WTC11 (cell line): ENCODE results near the gene NLGN1. TPM values are rescaled to one million over a fixed set of nuclear protein-coding genes. Genes with fewer than 3 reads are reported as not detected.

Experiments
- ATAC-seq: fragments of 200-7000 bp; cut with Tn5 transposase; 2 replicates; pipeline ENCODE4 v1.10.0; 2021; ENCODE audit warnings: mild to moderate bottlenecking, moderate library complexity
- CTCF ChIA-PET: fragments of 300-600 bp; sonication (Branson Sonifier 250); formaldehyde crosslinking; loops from one replicate; lab custom pipeline; 2021; ENCODE audit warnings: antibody characterized with exemption; lab: Charles Lee
- POLR2A ChIA-PET: fragments of 350-600 bp; sonication (Branson Sonifier 250); formaldehyde crosslinking; loops from one replicate; lab custom pipeline; 2021; ENCODE audit warnings: antibody characterized with exemption; lab: Charles Lee
- DNase-seq: peaks from one replicate; pipeline ENCODE4 v3.0.0; 2021; ENCODE audit warnings: low spot score
- H3K27ac Mint-ChIP-seq: 2 replicates; pipeline ENCODE4 v1.8.0; 2021; ENCODE audit warnings: mixed read lengths
- H3K27me3 Mint-ChIP-seq: 2 replicates; pipeline ENCODE4 v1.8.0; 2021; ENCODE audit warnings: low read depth, mild to moderate bottlenecking, moderate library complexity, mixed read lengths
- H3K36me3 Mint-ChIP-seq: 2 replicates; pipeline ENCODE4 v1.8.0; 2021; ENCODE audit warnings: mixed read lengths
- H3K4me1 Mint-ChIP-seq: 2 replicates; pipeline ENCODE4 v1.8.0; 2022; ENCODE audit warnings: mixed read lengths
- H3K4me3 Mint-ChIP-seq: 2 replicates; pipeline ENCODE4 v1.8.0; 2021; ENCODE audit warnings: mild to moderate bottlenecking, moderate library complexity, mixed read lengths
- H3K9me3 Mint-ChIP-seq: 2 replicates; pipeline ENCODE4 v1.8.0; 2021; ENCODE audit warnings: mixed read lengths
- CDX4 ChIP-seq: fragments of 250-450 bp; sonication (Bioruptor Pico); IDR thresholded peaks from 2 replicates; pipeline ENCODE4 v1.9.0; 2021; ENCODE audit warnings: moderate library complexity, mild to moderate bottlenecking, inconsistent platforms, borderline replicate concordance
- CREM ChIP-seq: sonication (generic); formaldehyde crosslinking; IDR thresholded peaks from 2 replicates; pipeline ENCODE4 v1.8.1; 2022; ENCODE audit warnings: mild to moderate bottlenecking, missing genetic modification reagents, moderate library complexity
- ESRRA ChIP-seq: sonication (generic); formaldehyde crosslinking; IDR thresholded peaks from 2 replicates; pipeline ENCODE4 v1.8.1; 2022; ENCODE audit warnings: mild to moderate bottlenecking, missing genetic modification reagents, borderline replicate concordance
- FOXJ3 ChIP-seq: sonication (generic); formaldehyde crosslinking; IDR thresholded peaks from 2 replicates; pipeline ENCODE4 v1.9.0; 2021; ENCODE audit warnings: missing genetic modification reagents, mild to moderate bottlenecking, borderline replicate concordance
- GRHL2 ChIP-seq: fragments of 250-450 bp; sonication (Bioruptor Pico); IDR thresholded peaks from 2 replicates; pipeline ENCODE4 v1.8.0; 2022; ENCODE audit warnings: mild to moderate bottlenecking, moderate library complexity; ENCODE audit not compliant: insufficient replicate concordance, severe bottlenecking
- KAT7 ChIP-seq: sonication (generic); formaldehyde crosslinking; IDR thresholded peaks from 2 replicates; pipeline ENCODE4 v1.8.1; 2023; ENCODE audit warnings: missing genetic modification reagents, mild to moderate bottlenecking, borderline replicate concordance
- NFE2L1 ChIP-seq: sonication (generic); formaldehyde crosslinking; IDR thresholded peaks from 2 replicates; pipeline ENCODE4 v1.8.1; 2023; ENCODE audit warnings: missing genetic modification reagents
- NR2C2 ChIP-seq: sonication (generic); formaldehyde crosslinking; IDR thresholded peaks from 2 replicates; pipeline ENCODE4 v1.8.0; 2022; ENCODE audit warnings: mild to moderate bottlenecking, missing genetic modification reagents
- OVOL2 ChIP-seq: fragments of 250-450 bp; sonication (Bioruptor Pico); IDR thresholded peaks from 2 replicates; pipeline ENCODE4 v1.9.0; 2021; ENCODE audit warnings: mild to moderate bottlenecking, borderline replicate concordance
- SMAD3 ChIP-seq: sonication (generic); formaldehyde crosslinking; IDR thresholded peaks from 2 replicates; pipeline ENCODE4 v1.8.0; 2022; ENCODE audit warnings: missing genetic modification reagents, mild to moderate bottlenecking, borderline replicate concordance
- SP1 ChIP-seq: sonication (generic); formaldehyde crosslinking; conservative IDR thresholded peaks from 2 replicates; pipeline ENCODE4 v1.8.1; 2022; ENCODE audit warnings: missing genetic modification reagents
- TCF7 ChIP-seq: sonication (generic); formaldehyde crosslinking; IDR thresholded peaks from 2 replicates; pipeline ENCODE4 v1.8.0; 2022; ENCODE audit warnings: mild to moderate bottlenecking, low read depth, missing genetic modification reagents, moderate library complexity
- TEAD1 ChIP-seq: sonication (generic); formaldehyde crosslinking; IDR thresholded peaks from 2 replicates; pipeline ENCODE4 v1.8.0; 2022; ENCODE audit warnings: mild to moderate bottlenecking, missing genetic modification reagents
- ZNF121 ChIP-seq: sonication (generic); formaldehyde crosslinking; IDR thresholded peaks from 2 replicates; pipeline ENCODE4 v1.8.0; 2023; ENCODE audit warnings: missing genetic modification reagents
- ZNF263 ChIP-seq: sonication (generic); formaldehyde crosslinking; IDR thresholded peaks from 2 replicates; pipeline ENCODE4 v1.8.1; 2022; ENCODE audit warnings: low read depth, mild to moderate bottlenecking, moderate library complexity, missing genetic modification reagents
- ZNF281 ChIP-seq: sonication (generic); formaldehyde crosslinking; IDR thresholded peaks from 2 replicates; pipeline ENCODE4 v1.8.0; 2023; ENCODE audit warnings: mild to moderate bottlenecking, missing genetic modification reagents
- ZNF396 ChIP-seq: fragments of 250-450 bp; sonication (Bioruptor Pico); IDR thresholded peaks from 2 replicates; pipeline ENCODE4 v1.8.0; 2021; ENCODE audit warnings: mild to moderate bottlenecking, moderate library complexity, borderline replicate concordance
- ZNF532 ChIP-seq: fragments of 250-450 bp; sonication (Bioruptor Pico); IDR thresholded peaks from 2 replicates; pipeline ENCODE4 v1.9.0; 2021; ENCODE audit warnings: mild to moderate bottlenecking, borderline replicate concordance
- total RNA-seq: library from RNA; stranded (reverse); gene quantifications from 3 replicates; pipeline ENCODE4 v1.2.3, GENCODE V29; 2021
- TF ChIP-seq, protein P1 (sequence below): sonication (generic); formaldehyde crosslinking; IDR thresholded peaks from 2 replicates; pipeline ENCODE4 v1.8.0; 2022; ENCODE audit warnings: mild to moderate bottlenecking, missing genetic modification reagents
- TF ChIP-seq, protein P2 (sequence below): sonication (generic); formaldehyde crosslinking; IDR thresholded peaks from 2 replicates; pipeline ENCODE4 v1.8.0; 2022; ENCODE audit warnings: mild to moderate bottlenecking, missing genetic modification reagents
- TF ChIP-seq, protein P3 (sequence below): sonication (generic); formaldehyde crosslinking; IDR thresholded peaks from 2 replicates; pipeline ENCODE4 v1.8.0; 2022; ENCODE audit warnings: mild to moderate bottlenecking, missing genetic modification reagents
- TF ChIP-seq, protein P4 (sequence below): sonication (generic); formaldehyde crosslinking; IDR thresholded peaks from 2 replicates; pipeline ENCODE4 v1.8.1; 2022; ENCODE audit warnings: low read depth, mild to moderate bottlenecking, moderate library complexity, missing genetic modification reagents, borderline replicate concordance

The NLGN1 gene
- total RNA-seq, 1 experiment from 2014 or later: 12.4 TPM

DNA sequence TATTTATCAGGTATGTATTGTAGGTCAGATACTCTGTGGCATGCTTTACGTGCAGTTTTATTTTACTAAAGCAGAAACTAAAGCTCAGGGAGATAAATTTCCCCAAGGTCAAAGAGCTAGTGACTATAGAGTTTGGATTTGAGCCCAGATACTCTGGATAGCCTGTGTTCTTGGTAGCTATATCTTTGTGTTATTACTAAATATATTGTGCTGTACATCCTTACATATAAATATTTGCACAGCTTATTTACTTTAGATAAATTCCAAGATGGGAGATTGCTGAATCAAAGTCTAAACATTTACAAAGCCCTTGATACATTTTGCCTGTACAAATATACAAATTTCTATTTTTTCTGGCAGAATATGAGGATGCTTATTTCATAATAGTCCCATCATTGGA lies 800.7 kb downstream of the NLGN1 start:
- no peaks in the 10 kb centered on the region for H3K36me3 Mint-ChIP-seq
- H3K4me3 Mint-ChIP-seq: no peak overlapping the region
- POLR2A ChIA-PET: no interaction called here
- no peak for DNase-seq
- no peaks in the 10 kb centered on the region for H3K27me3 Mint-ChIP-seq
- peaks cover 28% of the 10 kb centered on the region for H3K4me1 Mint-ChIP-seq
- no peak for TF ChIP-seq TEAD1 (CRISPR knock-in tag)
- TF ChIP-seq ZNF263 (CRISPR knock-in tag): no peak
- TF ChIP-seq, protein P1, sequence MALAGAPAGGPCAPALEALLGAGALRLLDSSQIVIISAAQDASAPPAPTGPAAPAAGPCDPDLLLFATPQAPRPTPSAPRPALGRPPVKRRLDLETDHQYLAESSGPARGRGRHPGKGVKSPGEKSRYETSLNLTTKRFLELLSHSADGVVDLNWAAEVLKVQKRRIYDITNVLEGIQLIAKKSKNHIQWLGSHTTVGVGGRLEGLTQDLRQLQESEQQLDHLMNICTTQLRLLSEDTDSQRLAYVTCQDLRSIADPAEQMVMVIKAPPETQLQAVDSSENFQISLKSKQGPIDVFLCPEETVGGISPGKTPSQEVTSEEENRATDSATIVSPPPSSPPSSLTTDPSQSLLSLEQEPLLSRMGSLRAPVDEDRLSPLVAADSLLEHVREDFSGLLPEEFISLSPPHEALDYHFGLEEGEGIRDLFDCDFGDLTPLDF: no peak
- no peak for TF ChIP-seq CREM (CRISPR knock-in tag)
- TF ChIP-seq CDX4 (CRISPR knock-in tag): no peak
- TF ChIP-seq SP1 (CRISPR knock-in tag): no peak
- no peak for TF ChIP-seq ZNF121 (CRISPR knock-in tag)
- TF ChIP-seq, protein P2, sequence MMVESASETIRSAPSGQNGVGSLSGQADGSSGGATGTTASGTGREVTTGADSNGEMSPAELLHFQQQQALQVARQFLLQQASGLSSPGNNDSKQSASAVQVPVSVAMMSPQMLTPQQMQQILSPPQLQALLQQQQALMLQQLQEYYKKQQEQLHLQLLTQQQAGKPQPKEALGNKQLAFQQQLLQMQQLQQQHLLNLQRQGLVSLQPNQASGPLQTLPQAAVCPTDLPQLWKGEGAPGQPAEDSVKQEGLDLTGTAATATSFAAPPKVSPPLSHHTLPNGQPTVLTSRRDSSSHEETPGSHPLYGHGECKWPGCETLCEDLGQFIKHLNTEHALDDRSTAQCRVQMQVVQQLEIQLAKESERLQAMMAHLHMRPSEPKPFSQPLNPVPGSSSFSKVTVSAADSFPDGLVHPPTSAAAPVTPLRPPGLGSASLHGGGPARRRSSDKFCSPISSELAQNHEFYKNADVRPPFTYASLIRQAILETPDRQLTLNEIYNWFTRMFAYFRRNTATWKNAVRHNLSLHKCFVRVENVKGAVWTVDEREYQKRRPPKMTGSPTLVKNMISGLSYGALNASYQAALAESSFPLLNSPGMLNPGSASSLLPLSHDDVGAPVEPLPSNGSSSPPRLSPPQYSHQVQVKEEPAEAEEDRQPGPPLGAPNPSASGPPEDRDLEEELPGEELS (CRISPR knock-in tag): no peak
- TF ChIP-seq GRHL2 (CRISPR knock-in tag): no peak
- no peak for TF ChIP-seq ZNF396 (CRISPR knock-in tag)
- TF ChIP-seq ESRRA (CRISPR knock-in tag): no peak
- no peak for TF ChIP-seq SMAD3 (CRISPR knock-in tag)
- ATAC-seq: no peak
- CTCF ChIA-PET: no interaction called here
- H3K9me3 Mint-ChIP-seq: no peaks in the 10 kb centered on the region
- H3K27ac Mint-ChIP-seq: no peak overlapping the region

GRCh38 chr3:174199696-174200095 lies 802.2 kb downstream of the NLGN1 start:
- ChIA-PET POLR2A (interaction anchor here (0.6 kb wide), 1 partner anchor 700 kb away, joined by 3 read pairs; no protein-coding TSS in a partner anchor), CTCF (no interaction called here)
- no peak for DNase-seq
- Mint-ChIP-seq H3K36me3 (no peaks in the 10 kb centered on the region), H3K4me3 (no peak overlapping the region), H3K9me3 (no peaks in the 10 kb centered on the region), H3K4me1 (peaks cover 28% of the 10 kb centered on the region), H3K27ac (no peak overlapping the region), H3K27me3 (no peaks in the 10 kb centered on the region)
- ATAC-seq: no peak
- TF ChIP-seq, protein P3, sequence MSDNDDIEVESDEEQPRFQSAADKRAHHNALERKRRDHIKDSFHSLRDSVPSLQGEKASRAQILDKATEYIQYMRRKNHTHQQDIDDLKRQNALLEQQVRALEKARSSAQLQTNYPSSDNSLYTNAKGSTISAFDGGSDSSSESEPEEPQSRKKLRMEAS (CRISPR knock-in tag): no peak
- TF ChIP-seq ZNF532 (CRISPR knock-in tag) (no peak), FOXJ3 (no peak), KAT7 (CRISPR knock-in tag) (no peak), TCF7 (CRISPR knock-in tag) (no peak), NFE2L1 (CRISPR knock-in tag) (no peak), OVOL2 (CRISPR knock-in tag) (no peak), ZNF281 (no peak), NR2C2 (CRISPR knock-in tag) (no peak)
- TF ChIP-seq, protein P4, sequence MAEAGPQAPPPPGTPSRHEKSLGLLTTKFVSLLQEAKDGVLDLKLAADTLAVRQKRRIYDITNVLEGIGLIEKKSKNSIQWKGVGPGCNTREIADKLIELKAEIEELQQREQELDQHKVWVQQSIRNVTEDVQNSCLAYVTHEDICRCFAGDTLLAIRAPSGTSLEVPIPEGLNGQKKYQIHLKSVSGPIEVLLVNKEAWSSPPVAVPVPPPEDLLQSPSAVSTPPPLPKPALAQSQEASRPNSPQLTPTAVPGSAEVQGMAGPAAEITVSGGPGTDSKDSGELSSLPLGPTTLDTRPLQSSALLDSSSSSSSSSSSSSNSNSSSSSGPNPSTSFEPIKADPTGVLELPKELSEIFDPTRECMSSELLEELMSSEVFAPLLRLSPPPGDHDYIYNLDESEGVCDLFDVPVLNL (CRISPR knock-in tag): no peak
